HG02623 (cell line): Measurements from ENCODE around the gene FAM184A.

Source experiments
- ATAC-seq: cut with Tn5 transposase; IDR thresholded peaks from one replicate; pipeline ENCODE4 v1.9.1; 2021; ENCODE audit warnings: moderate library complexity; ENCODE audit not compliant: unreplicated experiment

Gene FAM184A

GRCh38 chr6:118918329-118918725, 160.1 kb downstream of the FAM184A start:
- ATAC-seq = no peak

DNA sequence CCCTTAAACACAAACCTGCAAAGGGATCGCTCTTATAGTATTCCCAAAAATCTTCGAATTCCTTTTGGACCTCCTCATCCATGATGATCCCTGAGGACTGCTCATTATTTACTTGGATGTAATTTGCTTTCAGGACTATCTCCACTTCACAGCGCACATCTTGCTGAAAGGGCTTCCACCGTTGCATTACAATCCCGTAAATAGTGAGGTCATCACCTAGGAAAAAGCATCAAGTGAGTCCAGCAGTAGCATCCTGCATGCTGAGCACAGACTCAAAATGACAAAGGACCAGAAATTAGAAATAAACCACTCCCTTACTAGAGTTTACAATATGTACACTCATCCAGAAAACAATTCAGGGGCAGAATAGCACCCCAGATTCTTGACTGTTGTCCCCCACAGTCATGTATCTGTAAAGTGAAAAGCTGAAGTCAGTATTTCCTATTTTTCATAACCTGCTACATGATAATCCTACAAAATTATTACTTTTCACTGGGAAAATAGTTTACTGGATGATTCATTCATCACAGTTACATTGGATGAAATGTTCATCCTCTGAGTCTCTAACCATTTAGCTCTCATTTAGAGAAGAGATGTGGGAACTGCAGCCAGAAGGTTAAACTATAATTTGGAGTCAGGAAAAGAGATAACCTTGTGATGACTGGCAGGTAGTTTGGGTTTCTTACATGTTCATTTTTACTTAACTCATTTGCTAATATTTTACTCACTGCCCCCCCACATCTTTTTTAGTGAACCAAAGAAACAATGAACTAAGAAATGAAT, 160.7 kb downstream of the FAM184A start:
- ATAC-seq = no peak

- no peak for ATAC-seq
These were observed 163.9 kb downstream of the FAM184A start for GRCh38 chr6:118914598-118914997.

GRCh38 chr6:118913161-118913560, 165.3 kb downstream of the FAM184A start:
- no peak for ATAC-seq

GRCh38 chr6:118912646-118913045, 165.8 kb downstream of the FAM184A start:
- ATAC-seq = no peak
